Upper lobe of left lung (tissue), 6 donors: ENCODE data around the gene KCNJ11. TPM values are rescaled to one million over a fixed set of nuclear protein-coding genes. Genes with fewer than 3 reads are reported as not detected.

Experiments
- ATAC-seq, 2 donors: fragments of 200-7000 bp; cut with Tn5 transposase; one replicate each; pipeline ENCODE4 v1.9.1; 2022; ENCODE audit warnings: mild to moderate bottlenecking in 2 of 2, moderate library complexity in 2 of 2; ENCODE audit not compliant: low FRiP score in 2 of 2
- DNase-seq, 2 donors: peaks; one replicate each; pipeline ENCODE4 v3.0.0-alpha.2; 2019 to 2020
- H3K27ac ChIP-seq, 4 donors: fragments of 200-600 bp; sonication (generic); one replicate each; pipeline ENCODE4 v1.5.1; 2016 to 2019
- H3K27me3 ChIP-seq, 4 donors: fragments of 200-600 bp; sonication (generic); one replicate each; pipeline ENCODE4 v1.5.1; 2017 to 2019
- H3K36me3 ChIP-seq, 4 donors: fragments of 200-600 bp; sonication (generic); one replicate each; pipeline ENCODE4 v1.5.1; 2016 to 2019
- H3K4me1 ChIP-seq, 4 donors: fragments of 200-600 bp; sonication (generic); one replicate each; pipeline ENCODE4 v1.5.1; 2018 to 2019
- H3K4me3 ChIP-seq, 4 donors: fragments of 200-600 bp; sonication (generic); one replicate each; pipeline ENCODE4 v1.5.1; 2017 to 2019; ENCODE audit warnings: mild to moderate bottlenecking in 2 of 4, moderate library complexity in 1 of 4
- H3K9me3 ChIP-seq, 4 donors: fragments of 200-600 bp; sonication (generic); one replicate each; pipeline ENCODE4 v1.5.1; 2018 to 2019
- CTCF ChIP-seq, 6 experiments: fragments of 450-650 bp in 4 of 6; fragments of 200-600 bp in 2 of 6; sonication (generic) in 2 of 6; IDR thresholded peaks; one replicate each; pipeline ENCODE4 v1.5.1; 2016 to 2019; ENCODE audit warnings: antibody characterized with exemption in 6 of 6
- EP300 ChIP-seq, 4 donors: sonication (generic); formaldehyde crosslinking; IDR thresholded peaks; one replicate each; pipeline ENCODE4 v1.5.1; 2017; ENCODE audit warnings: antibody characterized with exemption in 4 of 4, control low read depth in 2 of 4
- POLR2A ChIP-seq, 4 donors: fragments of 450-650 bp; IDR thresholded peaks; one replicate each; pipeline ENCODE4 v1.5.1; 2016 to 2017; ENCODE audit warnings: antibody characterized with exemption in 4 of 4, mild to moderate bottlenecking in 2 of 4
- POLR2AphosphoS5 ChIP-seq, 2 donors: sonication (generic); formaldehyde crosslinking; IDR thresholded peaks; one replicate each; pipeline ENCODE4 v1.5.1; 2017; ENCODE audit warnings: antibody characterized with exemption in 2 of 2
- WGBS, 2 donors: methylation state at CpG; one replicate each; pipeline ENCODE4 v1.1.5; 2017 to 2018; 5-methylcytosine and 5-hydroxymethylcytosine counted together
- total RNA-seq, 6 donors: library from RNA; depleted of rRNA in 4 of 6; stranded (reverse); fragments of >200 nt in 4 of 6; gene quantifications; one replicate each; pipeline versions ENCODE4 v1.1.0 to v1.2.1, GENCODE V29; 2016 to 2021
- donor health status: DM: no; HTN: no; CAD: no; lungs with moderate emphysema.
- donor health status: DM: no; HTN: yes; CAD: no; lungs with severe emphysema.

The KCNJ11 gene
- total RNA-seq: 1 to 10 TPM; 2.6 to 9.5 (median 5.7) TPM

- Histone ChIP-seq H3K9me3 (no peaks in the 10 kb centered on the region), H3K36me3 (no peaks in the 10 kb centered on the region), H3K4me1 (peaks cover 4 to 39% (median 11%) of the 10 kb centered on the region in 4 donors), H3K4me3 (peak within 1 kb of the TSS; percentile 30 to 69 (median 61)), H3K27ac (peak within 1 kb of the TSS in 2 of 4 donors; percentile 61 to 72), H3K27me3 (no peaks in the 10 kb centered on the region)
- DNase-seq: no peak
- 5 to 9% methylated on average over 16 to 45 of the region's 53 CpGs for WGBS, 2 donors
- ATAC-seq: peak in 1 of 2 donors; percentile 41
- no peak for TF ChIP-seq CTCF (IDR thresholded peaks at IDR 0.05)
- TF ChIP-seq EP300 (IDR thresholded peaks at IDR 0.05): no peak
- no peak for TF ChIP-seq POLR2A (IDR thresholded peaks at IDR 0.05)
- TF ChIP-seq POLR2AphosphoS5 (IDR thresholded peaks at IDR 0.05): no peak
Measured at GRCh38 chr11:17388609-17389210, at the start of gene KCNJ11. KCNJ11 (minus strand) TSS chr11:17388659; CDS start chr11:17388091, 568 bp downstream.

GRCh38 chr11:17437366-17437765, 48.9 kb upstream of the KCNJ11 start:
- ATAC-seq: no peak

GRCh38 chr11:17434108-17434507, 45.6 kb upstream of the KCNJ11 start:
- Histone ChIP-seq H3K36me3 (no peaks in the 10 kb centered on the region), H3K27me3 (no peaks in the 10 kb centered on the region), H3K4me1 (peaks cover 0 to 7% (median 1%) of the 10 kb centered on the region in 4 donors), H3K27ac (no peak overlapping the region), H3K9me3 (no peaks in the 10 kb centered on the region), H3K4me3 (no peak overlapping the region)
- no peak for DNase-seq
- no peak for ATAC-seq
- TF ChIP-seq POLR2AphosphoS5 (IDR thresholded peaks at IDR 0.05) (no peak), POLR2A (IDR thresholded peaks at IDR 0.05) (no peak), CTCF (IDR thresholded peaks at IDR 0.05) (no peak), EP300 (IDR thresholded peaks at IDR 0.05) (no peak)
- WGBS, 2 donors: 82 to 86% methylated on average over 3 to 4 of the region's 4 CpGs

More at GRCh38 chr11:17437366-17437765, 48.9 kb upstream of the KCNJ11 start:
- H3K4me1 ChIP-seq: peaks cover 0 to 8% (median 5%) of the 10 kb centered on the region in 4 donors
- no peak overlapping the region for H3K4me3 ChIP-seq
- H3K27ac ChIP-seq: no peak overlapping the region
- H3K36me3 ChIP-seq: peaks cover 0 to 10% (median 0%) of the 10 kb centered on the region in 4 donors
- TF ChIP-seq POLR2AphosphoS5 (IDR thresholded peaks at IDR 0.05) (no peak), EP300 (IDR thresholded peaks at IDR 0.05) (no peak), CTCF (IDR thresholded peaks at IDR 0.05) (no peak), POLR2A (IDR thresholded peaks at IDR 0.05) (no peak)
- WGBS, 2 donors: 82 to 83% methylated on average over 3 of the region's 3 CpGs
- no peaks in the 10 kb centered on the region for H3K27me3 ChIP-seq
- no peak for DNase-seq
- H3K9me3 ChIP-seq: no peaks in the 10 kb centered on the region

GRCh38 chr11:17432002-17432401, 43.5 kb upstream of the KCNJ11 start:
- WGBS, 2 donors: 75 to 81% methylated on average over 6 to 7 of the region's 7 CpGs
- Histone ChIP-seq H3K4me3 (no peak overlapping the region), H3K36me3 (no peaks in the 10 kb centered on the region), H3K9me3 (no peaks in the 10 kb centered on the region), H3K27ac (no peak overlapping the region), H3K4me1 (peaks cover 0 to 6% (median 0%) of the 10 kb centered on the region in 4 donors), H3K27me3 (no peaks in the 10 kb centered on the region)
- DNase-seq: peak in 1 of 2 donors; percentile 41
- no peak for ATAC-seq
- TF ChIP-seq CTCF (IDR thresholded peaks at IDR 0.05) (no peak), POLR2AphosphoS5 (IDR thresholded peaks at IDR 0.05) (no peak), POLR2A (IDR thresholded peaks at IDR 0.05) (no peak), EP300 (IDR thresholded peaks at IDR 0.05) (no peak)

GRCh38 chr11:17431139-17431538, 42.7 kb upstream of the KCNJ11 start:
- peak in 1 of 2 donors; percentile 71 for ATAC-seq
- H3K4me3 ChIP-seq: no peak overlapping the region
- no peak for TF ChIP-seq POLR2A (IDR thresholded peaks at IDR 0.05)
- TF ChIP-seq EP300 (IDR thresholded peaks at IDR 0.05): no peak
- TF ChIP-seq CTCF (IDR thresholded peaks at IDR 0.05): no peak
- no peak for TF ChIP-seq POLR2AphosphoS5 (IDR thresholded peaks at IDR 0.05)
- peaks cover 0 to 6% (median 0%) of the 10 kb centered on the region in 4 donors for H3K4me1 ChIP-seq
- 26 to 29% methylated on average over 6 to 8 of the region's 8 CpGs for WGBS, 2 donors
- H3K27ac ChIP-seq: no peak overlapping the region
- no peaks in the 10 kb centered on the region for H3K9me3 ChIP-seq
- no peak for DNase-seq
- H3K27me3 ChIP-seq: no peaks in the 10 kb centered on the region
- H3K36me3 ChIP-seq: no peaks in the 10 kb centered on the region
